HepG2 (cell line): ENCODE results near the gene ZFP90. TPM values are rescaled to one million over a fixed set of nuclear protein-coding genes. Genes with fewer than 3 reads are reported as not detected.

Experiments used
- ATF7 ChIP-seq, 2 experiments: fragments of 450-650 bp in 1 of 2; sonication (generic) in 1 of 2; formaldehyde crosslinking in 1 of 2; IDR thresholded peaks; 2 replicates each; pipeline versions ENCODE4 v1.4.0 to v1.6.1; 2016 to 2020; ENCODE audit warnings: antibody characterized with exemption in 1 of 2, mild to moderate bottlenecking in 1 of 2, missing genetic modification reagents in 1 of 2
- CENPX ChIP-seq: sonication (generic); formaldehyde crosslinking; IDR thresholded peaks from 2 replicates; pipeline ENCODE4 v1.9.0; 2021; ENCODE audit warnings: mild to moderate bottlenecking, missing genetic modification reagents, moderate library complexity
- DNMT1 ChIP-seq: sonication (generic); formaldehyde crosslinking; IDR thresholded peaks from 2 replicates; pipeline ENCODE4 v1.5.1; 2020; ENCODE audit warnings: mild to moderate bottlenecking, missing genetic modification reagents
- EHMT2 ChIP-seq: fragments of 200-600 bp; sonication (generic); IDR thresholded peaks from 2 replicates; pipeline ENCODE4 v1.7.0; 2017; ENCODE audit warnings: antibody characterized with exemption, low read depth, low read length, borderline replicate concordance
- HDAC1 ChIP-seq: sonication (generic); formaldehyde crosslinking; IDR thresholded peaks from 2 replicates; pipeline ENCODE4 v1.5.1; 2020; ENCODE audit warnings: mild to moderate bottlenecking, missing genetic modification reagents
- MAF1 ChIP-seq: sonication (generic); formaldehyde crosslinking; IDR thresholded peaks from 2 replicates; pipeline ENCODE4 v1.5.0; 2020; ENCODE audit warnings: missing genetic modification reagents, borderline replicate concordance
- POLR2A ChIP-seq, 2 experiments: IDR thresholded peaks; 2 replicates each; pipeline ENCODE4 v1.6.1; 2011; ENCODE audit warnings: low read depth in 2 of 2, low read length in 2 of 2, mild to moderate bottlenecking in 1 of 2, moderate library complexity in 1 of 2; ENCODE audit not compliant: insufficient read depth in 1 of 2
- PRDM10 ChIP-seq: sonication (generic); formaldehyde crosslinking; IDR thresholded peaks from 2 replicates; pipeline ENCODE4 v1.4.0; 2020; ENCODE audit warnings: low read depth, missing genetic modification reagents
- TOPORS ChIP-seq: sonication (generic); formaldehyde crosslinking; IDR thresholded peaks from 2 replicates; pipeline ENCODE4 v1.8.0; 2023; ENCODE audit warnings: mild to moderate bottlenecking, missing genetic modification reagents
- TSC22D2 ChIP-seq: sonication (generic); formaldehyde crosslinking; IDR thresholded peaks from 2 replicates; pipeline ENCODE4 v1.5.1; 2020; ENCODE audit warnings: missing genetic modification reagents, mild to moderate bottlenecking, borderline replicate concordance
- ZBTB20 ChIP-seq: sonication (generic); formaldehyde crosslinking; IDR thresholded peaks from 2 replicates; pipeline ENCODE4 v1.8.1; 2023; ENCODE audit warnings: missing genetic modification reagents, low read depth, mild to moderate bottlenecking, borderline replicate concordance
- ZBTB25 ChIP-seq: IDR thresholded peaks from 2 replicates; pipeline ENCODE4 v1.6.1; 2018; ENCODE audit warnings: missing genetic modification reagents
- ZKSCAN8 ChIP-seq: IDR thresholded peaks from 2 replicates; pipeline ENCODE4 v1.6.1; 2016; ENCODE audit warnings: borderline replicate concordance, missing genetic modification reagents, missing compliant biosample characterization
- ZNF160 ChIP-seq: sonication (generic); formaldehyde crosslinking; IDR thresholded peaks from 2 replicates; pipeline ENCODE4 v1.8.0; 2022; ENCODE audit warnings: mild to moderate bottlenecking, inconsistent platforms, missing genetic modification reagents
- ZNF350 ChIP-seq: sonication (generic); formaldehyde crosslinking; IDR thresholded peaks from 2 replicates; pipeline ENCODE4 v1.4.0; 2020; ENCODE audit warnings: mild to moderate bottlenecking, low read depth, missing genetic modification reagents, borderline replicate concordance
- ZNF501 ChIP-seq: sonication (generic); formaldehyde crosslinking; IDR thresholded peaks from 2 replicates; pipeline ENCODE4 v1.5.1; 2020; ENCODE audit warnings: mild to moderate bottlenecking, moderate library complexity, missing genetic modification reagents
- ZNF589 ChIP-seq: sonication (generic); formaldehyde crosslinking; conservative IDR thresholded peaks from 2 replicates; pipeline ENCODE4 v1.8.0; 2022; ENCODE audit warnings: mild to moderate bottlenecking, moderate library complexity, missing genetic modification reagents
- ZNF652 ChIP-seq: IDR thresholded peaks from 2 replicates; pipeline ENCODE4 v1.6.1; 2016; ENCODE audit warnings: low read depth, borderline replicate concordance
- ZNF790 ChIP-seq: sonication (generic); formaldehyde crosslinking; IDR thresholded peaks from 2 replicates; pipeline ENCODE4 v1.8.0; 2022; ENCODE audit warnings: missing genetic modification reagents, mild to moderate bottlenecking, borderline replicate concordance
- polyA plus RNA-seq, 8 experiments: library from polyadenylated mRNA; depleted of rRNA in 3 of 8; stranded (reverse) in 7 of 8; unstranded in 1 of 8; fragments of >200 nt; fragmentation: Illumina TruSeq in 4 of 8; extraction: Trizol in 4 of 8; gene quantifications; 2 replicates each; pipeline versions ENCODE4 v1.2.1 to v1.2.3, GENCODE V29; 2011 to 2016; ENCODE audit warnings: low read depth in 4 of 8, missing spikeins in 1 of 8, mixed read lengths in 1 of 8; ENCODE audit not compliant: insufficient read depth in 1 of 8
- total RNA-seq, 5 experiments: library from RNA; depleted of rRNA; stranded (reverse); fragments of >200 nt; fragmentation: Illumina TruSeq; extraction: Trizol; gene quantifications; 2 replicates each; pipeline ENCODE4 v1.2.3, GENCODE V29; 2016; ENCODE audit warnings: low read depth in 1 of 5
- TF ChIP-seq, protein P1 (sequence below): sonication (generic); formaldehyde crosslinking; IDR thresholded peaks from 2 replicates; pipeline ENCODE4 v1.4.0; 2020; ENCODE audit warnings: missing genetic modification reagents, borderline replicate concordance
- TF ChIP-seq, protein P2 (sequence below): sonication (generic); formaldehyde crosslinking; IDR thresholded peaks from 2 replicates; pipeline ENCODE4 v1.8.0; 2022; ENCODE audit warnings: missing genetic modification reagents, mild to moderate bottlenecking, inconsistent platforms, borderline replicate concordance

ZFP90 gene
- total and polyA plus RNA-seq, 2 of the 13 experiments (the other 11 are each of a cell fraction or from before 2014, with no cell fraction given), result 17.6 to 18.9 TPM

GRCh38 chr16:68529931-68530701, 9.0 kb upstream of the ZFP90 start (continued):
- TF ChIP-seq ZNF589 (peak; percentile 86; the same call in 1 of the 2 replicates), HDAC1 (CRISPR knock-in tag) (peak; percentile 82), EHMT2 (no peak), TOPORS (CRISPR knock-in tag) (peak; percentile 82), POLR2A (IDR thresholded peaks at IDR 0.05; ENCODE audit: insufficient read depth in 1 of 2, low read depth in 2 of 2, low read length in 2 of 2) (peak; percentile 35 to 85; a peak in 3 of 4 replicates), ATF7 (IDR thresholded peaks at IDR 0.05) (no peak), ATF7 (CRISPR knock-in tag; IDR thresholded peaks at IDR 0.05) (peak; percentile 56; the same call in 1 of the 2 replicates), DNMT1 (CRISPR knock-in tag) (peak; percentile 96; the same call in 1 of the 2 replicates), TSC22D2 (CRISPR knock-in tag) (peak; percentile 86; the same call in 1 of the 2 replicates), ZNF160 (CRISPR knock-in tag) (peak; percentile 71; the same call in 1 of the 2 replicates), ZNF501 (CRISPR knock-in tag) (peak; percentile 96), ZKSCAN8 (CRISPR knock-in tag) (0 out of 2 replicates have a peak, but pooled peaks have one; percentile 48), PRDM10 (peak; percentile 21; the same call in 1 of the 2 replicates), MAF1 (peak; percentile 82; the same call in 1 of the 2 replicates), ZNF350 (peak; percentile 95; the same call in 1 of the 2 replicates), ZBTB25 (CRISPR knock-in tag) (peak; percentile 81), ZNF652 (CRISPR knock-in tag) (no peak), ZBTB20 (CRISPR knock-in tag) (peak; percentile 90), ZNF790 (CRISPR knock-in tag) (peak; percentile 91; the same call in 1 of the 2 replicates), CENPX (CRISPR knock-in tag) (no peak)
- TF ChIP-seq, protein P1, sequence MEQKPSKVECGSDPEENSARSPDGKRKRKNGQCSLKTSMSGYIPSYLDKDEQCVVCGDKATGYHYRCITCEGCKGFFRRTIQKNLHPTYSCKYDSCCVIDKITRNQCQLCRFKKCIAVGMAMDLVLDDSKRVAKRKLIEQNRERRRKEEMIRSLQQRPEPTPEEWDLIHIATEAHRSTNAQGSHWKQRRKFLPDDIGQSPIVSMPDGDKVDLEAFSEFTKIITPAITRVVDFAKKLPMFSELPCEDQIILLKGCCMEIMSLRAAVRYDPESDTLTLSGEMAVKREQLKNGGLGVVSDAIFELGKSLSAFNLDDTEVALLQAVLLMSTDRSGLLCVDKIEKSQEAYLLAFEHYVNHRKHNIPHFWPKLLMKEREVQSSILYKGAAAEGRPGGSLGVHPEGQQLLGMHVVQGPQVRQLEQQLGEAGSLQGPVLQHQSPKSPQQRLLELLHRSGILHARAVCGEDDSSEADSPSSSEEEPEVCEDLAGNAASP (CRISPR knock-in tag), result peak; percentile 14; the same call in 1 of the 2 replicates
- TF ChIP-seq, protein P2, sequence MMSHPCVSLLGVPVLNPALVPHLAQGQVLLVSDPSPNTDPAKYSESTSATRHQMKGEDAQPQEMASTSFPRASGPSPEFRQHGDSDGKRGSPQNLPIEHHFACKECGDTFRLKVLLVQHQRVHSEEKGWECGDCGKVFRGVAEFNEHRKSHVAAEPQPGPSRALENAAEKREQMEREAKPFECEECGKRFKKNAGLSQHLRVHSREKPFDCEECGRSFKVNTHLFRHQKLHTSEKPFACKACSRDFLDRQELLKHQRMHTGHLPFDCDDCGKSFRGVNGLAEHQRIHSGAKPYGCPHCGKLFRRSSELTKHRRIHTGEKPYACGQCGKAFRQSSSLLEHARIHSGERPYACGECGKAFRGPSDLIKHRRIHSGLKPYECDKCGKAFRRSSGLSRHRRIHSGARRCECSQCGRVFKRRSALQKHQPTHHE (CRISPR knock-in tag), result peak; percentile 95; the same call in 1 of the 2 replicates
